ENCODE results near the gene CHST1. TPM values are rescaled to one million over a fixed set of nuclear protein-coding genes. Genes with fewer than 3 reads are reported as not detected.

The CHST1 gene
- total RNA-seq, 2 experiments from 2014 or later, result not detected

DNA sequence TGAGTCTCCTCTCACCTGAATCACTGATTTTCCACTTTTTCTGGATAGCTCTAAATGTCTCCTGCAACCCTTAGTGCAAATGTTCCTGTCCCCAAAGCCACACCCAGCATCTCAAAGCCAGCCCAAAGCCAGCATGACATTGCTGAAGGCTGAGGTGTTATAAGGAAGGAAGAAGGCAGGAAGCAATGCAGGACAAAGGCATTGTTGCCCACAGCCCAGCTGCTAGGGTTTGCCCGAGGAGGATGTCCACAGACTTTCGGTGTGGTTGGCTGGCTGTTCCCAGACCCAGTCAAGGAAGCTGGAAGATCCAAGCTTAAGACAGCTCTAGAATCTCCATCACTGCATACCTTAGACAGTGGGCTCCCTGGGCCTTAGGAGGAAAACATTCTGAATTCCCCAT, 23.5 kb downstream of the CHST1 start:
- Histone ChIP-seq H4K20me1 (ENCODE audit: insufficient read depth, low read length) (no peaks in the 10 kb centered on the region), H3K9me2 (ENCODE audit: insufficient read depth, low read length) (no peaks in the 10 kb centered on the region), H3K36me3 (ENCODE audit: insufficient read depth, low read length) (no peaks in the 10 kb centered on the region), H3K9me3 (ENCODE audit: low read length) (no peaks in the 10 kb centered on the region), H3K4me1 (ENCODE audit: insufficient read depth, low read length, poor library complexity, severe bottlenecking) (no peaks in the 10 kb centered on the region), H3K4me3 (ENCODE audit: low read depth, low read length, poor library complexity, severe bottlenecking) (no peak overlapping the region), H2AFZ (ENCODE audit: low read length) (no peak overlapping the region), H3K79me2 (ENCODE audit: insufficient read depth, low read depth, low read length) (no peaks in the 10 kb centered on the region), H3K27ac (ENCODE audit: low read depth, low read length, poor library complexity, severe bottlenecking) (no peak overlapping the region), H3K4me2 (ENCODE audit: low read length) (no peak overlapping the region)
- CTCF ChIA-PET (ENCODE audit: unreplicated experiment), result no interaction called here
- POLR2A ChIA-PET, result interaction anchor here (0.6 to 1.2 kb wide), 3 partner anchors 17 to 589 kb away, joined by 3 to 4 read pairs (median 4); no protein-coding TSS in a partner anchor
- intact Hi-C loops (cut with micrococcal nuclease; ENCODE audit: unreplicated experiment), result no loop called here
- no peak for DNase-seq (ENCODE audit: low spot score)
- no TSS peak for BruUV-seq (replicated peaks)
- TF ChIP-seq, protein P1, sequence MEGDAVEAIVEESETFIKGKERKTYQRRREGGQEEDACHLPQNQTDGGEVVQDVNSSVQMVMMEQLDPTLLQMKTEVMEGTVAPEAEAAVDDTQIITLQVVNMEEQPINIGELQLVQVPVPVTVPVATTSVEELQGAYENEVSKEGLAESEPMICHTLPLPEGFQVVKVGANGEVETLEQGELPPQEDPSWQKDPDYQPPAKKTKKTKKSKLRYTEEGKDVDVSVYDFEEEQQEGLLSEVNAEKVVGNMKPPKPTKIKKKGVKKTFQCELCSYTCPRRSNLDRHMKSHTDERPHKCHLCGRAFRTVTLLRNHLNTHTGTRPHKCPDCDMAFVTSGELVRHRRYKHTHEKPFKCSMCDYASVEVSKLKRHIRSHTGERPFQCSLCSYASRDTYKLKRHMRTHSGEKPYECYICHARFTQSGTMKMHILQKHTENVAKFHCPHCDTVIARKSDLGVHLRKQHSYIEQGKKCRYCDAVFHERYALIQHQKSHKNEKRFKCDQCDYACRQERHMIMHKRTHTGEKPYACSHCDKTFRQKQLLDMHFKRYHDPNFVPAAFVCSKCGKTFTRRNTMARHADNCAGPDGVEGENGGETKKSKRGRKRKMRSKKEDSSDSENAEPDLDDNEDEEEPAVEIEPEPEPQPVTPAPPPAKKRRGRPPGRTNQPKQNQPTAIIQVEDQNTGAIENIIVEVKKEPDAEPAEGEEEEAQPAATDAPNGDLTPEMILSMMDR (conservative IDR thresholded peaks at IDR 0.05; ENCODE audit: low read length), result no peak
- no peak for TF ChIP-seq EZH2phosphoT487 (IDR thresholded peaks at IDR 0.05; ENCODE audit: borderline replicate concordance, low read depth, low read length)

DNA sequence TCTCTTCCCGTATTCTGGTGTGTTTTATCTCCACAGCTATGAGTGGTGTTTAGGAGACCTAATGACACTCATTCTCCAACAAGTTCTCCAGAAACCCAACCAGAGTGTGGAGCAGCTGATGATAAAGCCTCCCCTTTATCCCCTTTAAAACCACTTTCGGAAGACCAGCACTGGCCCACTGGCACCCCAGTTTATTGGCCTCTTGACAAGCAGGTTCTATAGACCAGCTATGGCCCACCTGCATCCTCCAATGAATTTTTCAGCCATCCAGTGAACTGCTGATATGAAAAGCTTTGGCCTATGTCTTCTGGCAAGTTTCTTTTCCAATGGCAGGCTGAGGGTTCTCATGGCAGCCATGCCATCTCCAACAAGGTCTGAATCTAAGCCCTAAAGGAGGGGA, 27.4 kb downstream of the CHST1 start:
- H3K9me3 ChIP-seq (ENCODE audit: low read length), result no peaks in the 10 kb centered on the region
- ChIA-PET POLR2A (interaction anchor here (0.6 kb wide), 1 partner anchor 908 kb away, joined by 3 read pairs; no protein-coding TSS in a partner anchor), CTCF (ENCODE audit: unreplicated experiment) (no interaction called here)
- no peaks in the 10 kb centered on the region for H3K79me2 ChIP-seq (ENCODE audit: insufficient read depth, low read depth, low read length)
- H3K36me3 ChIP-seq (ENCODE audit: insufficient read depth, low read length), result no peaks in the 10 kb centered on the region
- intact Hi-C loops (cut with micrococcal nuclease; ENCODE audit: unreplicated experiment), result no loop called here
- H3K9me2 ChIP-seq (ENCODE audit: insufficient read depth, low read length), result no peaks in the 10 kb centered on the region
- H4K20me1 ChIP-seq (ENCODE audit: insufficient read depth, low read length), result no peaks in the 10 kb centered on the region
- no peak for TF ChIP-seq EZH2phosphoT487 (IDR thresholded peaks at IDR 0.05; ENCODE audit: borderline replicate concordance, low read depth, low read length)
- TF ChIP-seq, protein P1 (conservative IDR thresholded peaks at IDR 0.05; ENCODE audit: low read length), result no peak
- no peak overlapping the region for H3K4me3 ChIP-seq (ENCODE audit: low read depth, low read length, poor library complexity, severe bottlenecking)
- no peak for DNase-seq (ENCODE audit: low spot score)
- no TSS peak for BruUV-seq (replicated peaks)
- H3K4me2 ChIP-seq (ENCODE audit: low read length), result no peak overlapping the region
- H3K4me1 ChIP-seq (ENCODE audit: insufficient read depth, low read length, poor library complexity, severe bottlenecking), result no peaks in the 10 kb centered on the region
- no peak overlapping the region for H3K27ac ChIP-seq (ENCODE audit: low read depth, low read length, poor library complexity, severe bottlenecking)
- H2AFZ ChIP-seq (ENCODE audit: low read length), result no peak overlapping the region

DNA sequence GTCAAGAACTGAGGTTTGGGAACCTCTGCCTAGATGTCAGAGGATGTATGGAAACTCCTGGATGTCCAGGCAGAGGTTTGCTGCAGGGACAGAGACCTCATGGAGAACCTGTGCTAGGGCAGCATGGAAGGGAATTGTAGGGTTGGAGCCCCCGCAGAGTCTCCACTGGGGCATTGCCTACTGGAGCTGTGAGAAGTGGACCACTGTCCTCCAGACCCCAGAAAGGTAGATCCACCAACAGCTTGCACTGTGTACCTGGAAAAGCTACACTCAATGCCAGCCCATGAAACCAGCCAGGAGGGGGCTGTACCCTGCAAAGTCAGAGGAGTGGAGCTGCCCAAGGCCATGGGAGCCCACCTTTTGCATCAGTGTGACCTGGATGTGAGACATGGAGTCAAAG, 29.5 kb downstream of the CHST1 start:
- intact Hi-C loops (cut with micrococcal nuclease; ENCODE audit: unreplicated experiment), result no loop called here
- H3K79me2 ChIP-seq (ENCODE audit: insufficient read depth, low read depth, low read length), result no peaks in the 10 kb centered on the region
- H3K4me3 ChIP-seq (ENCODE audit: low read depth, low read length, poor library complexity, severe bottlenecking), result no peak overlapping the region
- no peak for DNase-seq (ENCODE audit: low spot score)
- BruUV-seq (replicated peaks), result no TSS peak
- no peaks in the 10 kb centered on the region for H3K36me3 ChIP-seq (ENCODE audit: insufficient read depth, low read length)
- no peaks in the 10 kb centered on the region for H3K9me2 ChIP-seq (ENCODE audit: insufficient read depth, low read length)
- no peaks in the 10 kb centered on the region for H3K9me3 ChIP-seq (ENCODE audit: low read length)
- H2AFZ ChIP-seq (ENCODE audit: low read length), result no peak overlapping the region
- TF ChIP-seq, protein P1 (conservative IDR thresholded peaks at IDR 0.05; ENCODE audit: low read length), result no peak
- TF ChIP-seq EZH2phosphoT487 (IDR thresholded peaks at IDR 0.05; ENCODE audit: borderline replicate concordance, low read depth, low read length), result no peak
- no peak overlapping the region for H3K27ac ChIP-seq (ENCODE audit: low read depth, low read length, poor library complexity, severe bottlenecking)
- POLR2A ChIA-PET, result interaction anchor here (0.8 kb wide), 1 partner anchor 32 kb away, joined by 3 read pairs; no protein-coding TSS in a partner anchor
- H3K4me1 ChIP-seq (ENCODE audit: insufficient read depth, low read length, poor library complexity, severe bottlenecking), result no peaks in the 10 kb centered on the region
- no peak overlapping the region for H3K4me2 ChIP-seq (ENCODE audit: low read length)
- H4K20me1 ChIP-seq (ENCODE audit: insufficient read depth, low read length), result no peaks in the 10 kb centered on the region
- CTCF ChIA-PET (ENCODE audit: unreplicated experiment), result no interaction called here

Measured in OCI-LY7 (cell line).